Upper lobe of right lung (tissue), 1 donor: ENCODE measurements around the gene FBXO47. TPM values are rescaled to one million over a fixed set of nuclear protein-coding genes. Genes with fewer than 3 reads are reported as not detected.
A peak's percentile ranks its signal among the peaks of the same experiment; 100 is the strongest.

Source experiments
- ATAC-seq: fragments of 200-7000 bp; cut with Tn5 transposase; one replicate; pipeline ENCODE4 v1.9.1; 2020; ENCODE audit warnings: mild to moderate bottlenecking, moderate library complexity
- DNase-seq: peaks from one replicate; pipeline ENCODE4 v3.0.0-alpha.2; 2020
- H3K27ac ChIP-seq: fragments of 200-600 bp; one replicate; pipeline ENCODE4 v1.8.0; 2022
- H3K27me3 ChIP-seq: fragments of 200-600 bp; one replicate; pipeline ENCODE4 v1.8.0; 2022; ENCODE audit warnings: mild to moderate bottlenecking
- H3K36me3 ChIP-seq: fragments of 200-600 bp; one replicate; pipeline ENCODE4 v1.8.0; 2022
- H3K4me1 ChIP-seq: fragments of 200-600 bp; one replicate; pipeline ENCODE4 v1.8.0; 2022
- H3K4me3 ChIP-seq: fragments of 200-600 bp; one replicate; pipeline ENCODE4 v1.8.0; 2022; ENCODE audit warnings: mild to moderate bottlenecking
- H3K9me3 ChIP-seq: fragments of 200-600 bp; one replicate; pipeline ENCODE4 v1.8.0; 2022
- CTCF ChIP-seq: fragments of 200-600 bp; IDR thresholded peaks from one replicate; pipeline ENCODE4 v1.8.0; 2022; ENCODE audit warnings: antibody characterized with exemption
- intact Hi-C: fragments of 100-400 bp; cut with DNase I; formaldehyde crosslinking; loops from one replicate; pipeline ENCODE4 v1.11.0; 2022
- total RNA-seq: library from RNA; stranded (reverse); fragmentation: NEBNext Ultra II Directional; extraction: Animal tissue kit (Norgen Biotek cat#: 25700); gene quantifications from one replicate; pipeline ENCODE4 v1.2.1, GENCODE V29; 2021
- donor health status: DM: no; HTN: yes; CAD: no; lungs with severe emphysema.

The FBXO47 gene
- total RNA-seq, 1 donor from 2014 or later = not detected

GRCh38 chr17:38918129-38918913 is 48.9 kb downstream of the FBXO47 start:
- H3K27me3 ChIP-seq = no peaks in the 10 kb centered on the region
- intact Hi-C loops = no loop called here
- TF ChIP-seq CTCF = no peak
- H3K27ac ChIP-seq = no peak overlapping the region
- H3K9me3 ChIP-seq = no peaks in the 10 kb centered on the region
- DNase-seq = no peak
- ATAC-seq = no peak
- H3K4me3 ChIP-seq = no peak overlapping the region
- H3K4me1 ChIP-seq = peaks cover 16% of the 10 kb centered on the region
- H3K36me3 ChIP-seq = peaks cover 73% of the 10 kb centered on the region

DNA sequence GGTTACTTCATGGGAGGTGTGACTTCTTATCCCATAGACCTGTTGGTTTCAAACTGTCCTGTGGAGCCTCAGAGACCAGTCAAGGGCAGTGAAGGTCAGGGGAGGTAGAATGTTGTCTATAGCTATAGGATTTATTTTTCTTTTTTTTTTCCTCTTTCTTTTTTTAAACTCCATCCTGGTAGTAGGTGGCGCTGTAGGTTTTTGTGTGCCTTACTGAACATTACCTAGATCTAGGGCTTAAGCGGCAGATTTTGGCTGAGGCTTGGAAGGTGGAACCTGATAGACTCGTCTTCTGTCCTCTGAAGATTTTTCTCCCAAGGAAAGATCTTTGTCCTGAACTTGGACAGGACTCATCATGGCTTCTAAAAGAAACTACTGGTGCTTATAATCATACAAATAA is 49.9 kb downstream of the FBXO47 start:
- no peak for TF ChIP-seq CTCF
- Histone ChIP-seq H3K9me3 (no peaks in the 10 kb centered on the region), H3K4me1 (peaks cover 14% of the 10 kb centered on the region), H3K4me3 (no peak overlapping the region), H3K27ac (no peak overlapping the region), H3K36me3 (peaks cover 73% of the 10 kb centered on the region), H3K27me3 (no peaks in the 10 kb centered on the region)
- intact Hi-C loops = no loop called here
- DNase-seq (no peak), ATAC-seq (no peak)

DNA sequence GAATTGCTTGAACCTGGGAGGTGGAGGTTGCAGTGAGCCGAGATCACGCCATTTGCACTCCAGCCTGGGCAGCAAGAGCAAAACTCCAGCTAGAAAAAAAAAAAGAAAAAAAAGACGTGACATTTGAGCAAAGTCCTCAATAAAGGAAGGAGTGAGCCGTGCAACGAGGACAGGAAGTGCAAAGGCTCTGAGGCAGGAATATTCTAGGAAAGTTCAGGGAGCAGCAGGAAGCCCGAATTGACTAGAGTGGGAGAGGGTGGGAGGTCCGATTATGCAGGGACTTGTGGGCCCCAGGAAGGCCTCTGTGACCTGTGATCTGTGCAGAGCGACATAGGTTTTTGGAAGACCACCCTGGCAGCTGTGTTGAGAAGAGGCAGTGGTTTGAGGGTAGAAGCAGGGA is 50.4 kb downstream of the FBXO47 start:
- H3K9me3 ChIP-seq = no peaks in the 10 kb centered on the region
- H3K4me1 ChIP-seq = peaks cover 16% of the 10 kb centered on the region
- H3K27me3 ChIP-seq = no peaks in the 10 kb centered on the region
- intact Hi-C loops = no loop called here
- peaks cover 73% of the 10 kb centered on the region for H3K36me3 ChIP-seq
- DNase-seq (peak; percentile 22), ATAC-seq (no peak)
- no peak overlapping the region for H3K4me3 ChIP-seq
- no peak overlapping the region for H3K27ac ChIP-seq
- TF ChIP-seq CTCF = no peak

DNA sequence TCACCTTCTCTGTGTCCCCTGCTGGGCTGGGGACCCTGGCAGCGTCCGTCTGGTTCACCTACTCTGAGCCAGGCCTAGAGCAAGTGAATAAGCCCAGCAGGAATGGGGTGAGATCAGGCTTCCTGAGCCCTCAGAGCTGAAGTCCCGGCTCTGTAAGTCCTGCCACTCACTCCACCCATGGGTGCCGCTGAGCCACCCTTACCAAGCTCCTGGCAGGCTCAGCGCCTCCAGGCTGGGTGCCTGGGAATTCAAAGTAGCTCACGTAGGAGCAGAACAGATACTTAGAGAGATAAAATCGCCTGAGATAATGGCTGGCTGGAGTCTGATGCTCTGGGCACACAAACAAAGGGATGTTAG is 51.6 kb downstream of the FBXO47 start:
- H3K27ac ChIP-seq = no peak overlapping the region
- H3K4me3 ChIP-seq = no peak overlapping the region
- DNase-seq (no peak), ATAC-seq (no peak)
- H3K27me3 ChIP-seq = no peaks in the 10 kb centered on the region
- peaks cover 76% of the 10 kb centered on the region for H3K36me3 ChIP-seq
- intact Hi-C loops = no loop called here
- no peaks in the 10 kb centered on the region for H3K9me3 ChIP-seq
- H3K4me1 ChIP-seq = peaks cover 26% of the 10 kb centered on the region
- no peak for TF ChIP-seq CTCF

DNA sequence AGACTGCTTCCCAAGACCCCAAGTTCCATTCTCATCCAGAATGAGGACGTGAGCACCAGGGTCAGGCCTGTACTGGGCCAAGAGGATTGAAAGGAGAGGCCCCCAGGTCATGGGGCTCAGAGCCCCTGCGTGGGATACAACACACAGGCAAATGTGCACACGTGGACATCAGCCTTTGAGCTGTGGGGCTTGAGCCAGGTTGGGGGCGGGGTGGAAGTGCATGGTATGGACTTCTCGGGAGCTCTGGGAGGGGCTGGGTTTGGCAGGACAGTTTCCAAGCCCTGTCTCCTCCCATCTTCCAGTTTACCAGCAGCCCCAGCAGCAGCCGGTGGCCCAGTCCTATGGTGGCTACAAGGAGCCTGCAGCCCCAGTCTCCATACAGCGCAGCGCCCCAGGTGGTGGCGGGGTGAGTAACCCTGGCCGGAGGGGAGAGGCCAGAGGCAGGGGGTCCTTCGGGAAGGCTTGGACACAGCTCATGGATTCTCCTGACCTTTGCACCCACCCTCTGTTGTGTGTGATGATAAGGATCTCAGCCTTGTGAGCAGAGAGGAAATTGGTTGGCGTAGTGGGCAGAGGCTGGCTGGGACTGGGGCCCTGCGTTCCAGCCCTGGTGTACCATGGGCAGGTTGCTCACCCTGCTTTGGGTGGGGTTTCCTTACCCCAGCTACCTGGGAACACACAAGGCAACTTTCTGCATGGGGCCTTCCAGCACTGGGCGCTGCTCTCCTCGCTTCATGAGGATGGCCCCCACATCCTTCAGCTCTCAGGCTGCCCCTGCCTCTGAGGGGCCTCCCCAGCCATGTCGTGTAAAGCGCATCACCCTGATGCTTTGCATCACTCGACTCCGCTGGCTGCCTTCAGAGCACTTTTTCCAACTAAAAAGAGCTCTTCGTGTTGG is 52.2 kb downstream of the FBXO47 start:
- TF ChIP-seq CTCF = no peak
- no peak overlapping the region for H3K4me3 ChIP-seq
- ATAC-seq = no peak
- intact Hi-C loops = no loop called here
- DNase-seq = peak; percentile 58
- no peaks in the 10 kb centered on the region for H3K27me3 ChIP-seq
- H3K4me1 ChIP-seq = peaks cover 27% of the 10 kb centered on the region
- no peaks in the 10 kb centered on the region for H3K9me3 ChIP-seq
- H3K36me3 ChIP-seq = peaks cover 72% of the 10 kb centered on the region
- H3K27ac ChIP-seq = peak overlapping the region; percentile 17
